ENCODE measurements around the gene SLC5A3. TPM values are rescaled to one million over a fixed set of nuclear protein-coding genes. Genes with fewer than 3 reads are reported as not detected.

SLC5A3 gene
- total and polyA plus RNA-seq, 12 donors: 0.58 to 7.4 (median 2.7) TPM

GRCh38 chr21:34074283-34075090 is 1.1 kb downstream of the SLC5A3 start:
- Histone ChIP-seq H3K36me3 (no peaks in the 10 kb centered on the region), H3K9me3 (no peaks in the 10 kb centered on the region), H3K4me1 (peaks cover 0 to 59% (median 39%) of the 10 kb centered on the region in 9 donors), H3K27me3 (no peaks in the 10 kb centered on the region), H3K27ac (peak overlapping the region in 7 of 10 donors; percentile 2 to 81 (median 58)), H3K4me3 (peak overlapping the region; percentile 30 to 85 (median 79))
- WGBS, 2 donors: 18% methylated on average over 32 of the region's 32 CpGs
- TF ChIP-seq CTCF (IDR thresholded peaks at IDR 0.05): no peak
- no peak for ATAC-seq
- no peak for DNase-seq
- intact Hi-C loops (cut with DNase I): loop anchor here (2.0 to 10.0 kb wide), 10 partner anchors 53 to 540 kb away; partner anchors contain the start of gene RCAN1 (in 1 of the 10)

- intact Hi-C loops (cut with DNase I): loop anchor here in 9 of 10 donors (2.0 to 10.0 kb wide), 8 partner anchors 52 to 540 kb away; partner anchors contain the start of gene RCAN1 (in 1 of the 9)
- H3K27ac ChIP-seq: no peak overlapping the region
- TF ChIP-seq CTCF (IDR thresholded peaks at IDR 0.05): no peak
Observed at GRCh38 chr21:34075091-34075425, 1.7 kb downstream of the SLC5A3 start.

GRCh38 chr21:34075760-34076660 is 2.6 kb downstream of the SLC5A3 start:
- no peak overlapping the region for H3K27ac ChIP-seq
- whole genome bisulfite sequencing, 2 donors: 70 to 76% methylated on average over 9 of the region's 9 CpGs
- intact Hi-C loops (cut with DNase I): loop anchor here in 9 of 10 donors (2.0 to 10.0 kb wide), 8 partner anchors 51 to 539 kb away; partner anchors contain the start of gene RCAN1 (in 1 of the 9)
- H3K36me3 ChIP-seq: no peaks in the 10 kb centered on the region
- ATAC-seq: no peak
- H3K27me3 ChIP-seq: no peaks in the 10 kb centered on the region
- H3K4me1 ChIP-seq: peaks cover 0 to 71% (median 50%) of the 10 kb centered on the region in 9 donors
- no peak for TF ChIP-seq CTCF (IDR thresholded peaks at IDR 0.05)
- no peak for DNase-seq
- no peaks in the 10 kb centered on the region for H3K9me3 ChIP-seq
- H3K4me3 ChIP-seq: peak overlapping the region in 6 of 10 donors; percentile 3 to 84 (median 68)

More at GRCh38 chr21:34075091-34075425, 1.7 kb downstream of the SLC5A3 start:
- no peak for ATAC-seq
- no peak for DNase-seq
- Histone ChIP-seq H3K27me3 (no peaks in the 10 kb centered on the region), H3K36me3 (no peaks in the 10 kb centered on the region), H3K9me3 (no peaks in the 10 kb centered on the region), H3K4me3 (peak overlapping the region in 8 of 10 donors; percentile 58 to 84 (median 79)), H3K4me1 (peaks cover 0 to 64% (median 45%) of the 10 kb centered on the region in 9 donors)
- 63 to 79% methylated on average over 2 of the region's 2 CpGs for WGBS, 2 donors

GRCh38 chr21:34076835-34077234 is 3.5 kb downstream of the SLC5A3 start:
- Histone ChIP-seq H3K9me3 (no peaks in the 10 kb centered on the region), H3K27me3 (no peaks in the 10 kb centered on the region), H3K27ac (no peak overlapping the region), H3K4me1 (peaks cover 0 to 80% (median 53%) of the 10 kb centered on the region in 9 donors), H3K36me3 (peaks cover 0 to 3% (median 0%) of the 10 kb centered on the region in 9 donors), H3K4me3 (no peak overlapping the region)
- DNase-seq: no peak
- no peak for ATAC-seq
- WGBS, 2 donors: 98 to 100% methylated on average over 1 of the region's 1 CpG
- TF ChIP-seq CTCF (IDR thresholded peaks at IDR 0.05): no peak
- intact Hi-C loops (cut with DNase I): loop anchor here in 9 of 10 donors (5.0 to 10.0 kb wide), 7 partner anchors 50 to 538 kb away; partner anchors contain the start of gene RCAN1 (in 1 of the 9)

Data from heart right ventricle (tissue), 16 donors.